Astrocyte (in vitro differentiated cells and primary cell): ENCODE data around the gene OVOL1. TPM values are rescaled to one million over a fixed set of nuclear protein-coding genes. Genes with fewer than 3 reads are reported as not detected.

ENCODE experiments used
- DNase-seq: peaks from one replicate; pipeline ENCODE4 v3.0.0-alpha.2; 2010; ENCODE audit warnings: low read depth
- FAIRE-seq: peaks from 2 replicates; lab custom pipeline; 2011; peaks lifted over from hg19 to GRCh38; lab: Jason Lieb, UNC
- H2AFZ ChIP-seq: 2 replicates; pipeline ENCODE4 v1.6.0; 2012; ENCODE audit warnings: low read depth, low read length, inconsistent platforms
- H3K27ac ChIP-seq: 2 replicates; pipeline ENCODE4 v1.5.1; 2011; ENCODE audit warnings: low read depth, low read length, inconsistent platforms
- H3K27me3 ChIP-seq: 2 replicates; pipeline ENCODE4 v1.6.0; 2011; ENCODE audit warnings: low read length, inconsistent platforms; ENCODE audit not compliant: insufficient read depth
- H3K36me3 ChIP-seq: 2 replicates; pipeline ENCODE4 v1.5.1; 2011; ENCODE audit warnings: low read length, inconsistent platforms; ENCODE audit not compliant: insufficient read depth
- H3K4me1 ChIP-seq: 2 replicates; pipeline ENCODE4 v1.5.1; 2011; ENCODE audit warnings: low read length, inconsistent platforms; ENCODE audit not compliant: insufficient read depth
- H3K4me2 ChIP-seq: 2 replicates; pipeline ENCODE4 v1.6.0; 2012; ENCODE audit warnings: low read length, inconsistent platforms
- H3K4me3 ChIP-seq: 2 replicates; pipeline ENCODE4 v1.5.1; 2011; ENCODE audit warnings: low read depth, mild to moderate bottlenecking, low read length, inconsistent platforms; ENCODE audit not compliant: insufficient read depth
- H3K79me2 ChIP-seq: 2 replicates; pipeline ENCODE4 v1.6.0; 2012; ENCODE audit warnings: mild to moderate bottlenecking, low read length, inconsistent platforms; ENCODE audit not compliant: insufficient read depth
- H3K9ac ChIP-seq: 2 replicates; pipeline ENCODE4 v1.6.0; 2012; ENCODE audit warnings: mild to moderate bottlenecking, low read length, inconsistent platforms
- H3K9me3 ChIP-seq: 2 replicates; pipeline ENCODE4 v1.5.1; 2012; ENCODE audit warnings: low read depth, mild to moderate bottlenecking, low read length, inconsistent platforms; ENCODE audit not compliant: insufficient read depth
- H4K20me1 ChIP-seq: 2 replicates; pipeline ENCODE4 v1.6.0; 2012; ENCODE audit warnings: low read length, inconsistent platforms; ENCODE audit not compliant: insufficient read depth
- H3K27ac Mint-ChIP-seq: one replicate; pipeline ENCODE4 v1.8.0; 2021; ENCODE audit warnings: mild to moderate bottlenecking, mixed read lengths; ENCODE audit not compliant: unreplicated experiment
- H3K27me3 Mint-ChIP-seq: one replicate; pipeline ENCODE4 v1.8.0; 2021; ENCODE audit warnings: low read depth, mixed read lengths; ENCODE audit not compliant: unreplicated experiment
- H3K36me3 Mint-ChIP-seq: one replicate; pipeline ENCODE4 v1.8.0; 2021; ENCODE audit warnings: low read depth, mixed read lengths; ENCODE audit not compliant: unreplicated experiment
- H3K4me1 Mint-ChIP-seq: one replicate; pipeline ENCODE4 v1.8.0; 2021; ENCODE audit warnings: low read depth, mixed read lengths; ENCODE audit not compliant: unreplicated experiment
- H3K4me3 Mint-ChIP-seq: one replicate; pipeline ENCODE4 v1.8.0; 2021; ENCODE audit warnings: mild to moderate bottlenecking, moderate library complexity, mixed read lengths; ENCODE audit not compliant: unreplicated experiment
- H3K9me3 Mint-ChIP-seq: one replicate; pipeline ENCODE4 v1.8.0; 2021; ENCODE audit warnings: mild to moderate bottlenecking, mixed read lengths; ENCODE audit not compliant: unreplicated experiment
- CTCF ChIP-seq: IDR thresholded peaks from 2 replicates; pipeline ENCODE4 v1.5.1; 2011; ENCODE audit warnings: low read depth, mild to moderate bottlenecking, inconsistent platforms, low read length, moderate library complexity; ENCODE audit not compliant: insufficient read depth
- total RNA-seq: library from RNA; stranded (reverse); gene quantifications from 2 replicates; pipeline ENCODE4 v1.2.1, GENCODE V29; 2021

The OVOL1 gene
- total RNA-seq, 1 donor from 2014 or later = 1.0 TPM

GRCh38 chr11:65793625-65794400 is 7.0 kb downstream of the OVOL1 start:
- peaks cover 21% of the 10 kb centered on the region for H3K27me3 ChIP-seq
- no peaks in the 10 kb centered on the region for H3K4me1 Mint-ChIP-seq

GRCh38 chr11:65794570-65795510 is 8.0 kb downstream of the OVOL1 start:
- no peaks in the 10 kb centered on the region for H3K4me1 ChIP-seq
- H3K4me3 ChIP-seq = no peak overlapping the region
- DNase-seq = no peak
- Mint-ChIP-seq H3K9me3 (no peaks in the 10 kb centered on the region), H3K36me3 (no peaks in the 10 kb centered on the region), H3K4me1 (no peaks in the 10 kb centered on the region), H3K4me3 (no peak overlapping the region), H3K27me3 (peaks cover 66% of the 10 kb centered on the region), H3K27ac (no peak overlapping the region)
- TF ChIP-seq CTCF = no peak
- no peak overlapping the region for H3K4me2 ChIP-seq
- no peaks in the 10 kb centered on the region for H4K20me1 ChIP-seq
- H3K36me3 ChIP-seq = no peaks in the 10 kb centered on the region
- no peak for FAIRE-seq
- no peaks in the 10 kb centered on the region for H3K79me2 ChIP-seq
- no peak overlapping the region for H3K27ac ChIP-seq
- peaks cover 16% of the 10 kb centered on the region for H3K27me3 ChIP-seq
- H3K9ac ChIP-seq = no peak overlapping the region
- H3K9me3 ChIP-seq = no peaks in the 10 kb centered on the region
- H2AFZ ChIP-seq = no peak overlapping the region

More at GRCh38 chr11:65793625-65794400, 7.0 kb downstream of the OVOL1 start:
- FAIRE-seq (no peak), DNase-seq (no peak)
- Mint-ChIP-seq H3K36me3 (no peaks in the 10 kb centered on the region), H3K27ac (no peak overlapping the region), H3K9me3 (no peaks in the 10 kb centered on the region), H3K27me3 (peaks cover 71% of the 10 kb centered on the region), H3K4me3 (no peak overlapping the region)
- Histone ChIP-seq H3K4me3 (no peak overlapping the region), H4K20me1 (no peaks in the 10 kb centered on the region), H3K36me3 (no peaks in the 10 kb centered on the region), H3K9me3 (no peaks in the 10 kb centered on the region), H3K27ac (no peak overlapping the region), H2AFZ (no peak overlapping the region), H3K4me1 (no peaks in the 10 kb centered on the region), H3K79me2 (no peaks in the 10 kb centered on the region), H3K9ac (no peak overlapping the region), H3K4me2 (no peak overlapping the region)
- TF ChIP-seq CTCF = no peak
